Measurements from ENCODE around the gene SLC6A6.

SLC6A6 gene

GRCh38 chr3:14438262-14438661, 35.9 kb downstream of the SLC6A6 start:
- TF ChIP-seq, protein P1, sequence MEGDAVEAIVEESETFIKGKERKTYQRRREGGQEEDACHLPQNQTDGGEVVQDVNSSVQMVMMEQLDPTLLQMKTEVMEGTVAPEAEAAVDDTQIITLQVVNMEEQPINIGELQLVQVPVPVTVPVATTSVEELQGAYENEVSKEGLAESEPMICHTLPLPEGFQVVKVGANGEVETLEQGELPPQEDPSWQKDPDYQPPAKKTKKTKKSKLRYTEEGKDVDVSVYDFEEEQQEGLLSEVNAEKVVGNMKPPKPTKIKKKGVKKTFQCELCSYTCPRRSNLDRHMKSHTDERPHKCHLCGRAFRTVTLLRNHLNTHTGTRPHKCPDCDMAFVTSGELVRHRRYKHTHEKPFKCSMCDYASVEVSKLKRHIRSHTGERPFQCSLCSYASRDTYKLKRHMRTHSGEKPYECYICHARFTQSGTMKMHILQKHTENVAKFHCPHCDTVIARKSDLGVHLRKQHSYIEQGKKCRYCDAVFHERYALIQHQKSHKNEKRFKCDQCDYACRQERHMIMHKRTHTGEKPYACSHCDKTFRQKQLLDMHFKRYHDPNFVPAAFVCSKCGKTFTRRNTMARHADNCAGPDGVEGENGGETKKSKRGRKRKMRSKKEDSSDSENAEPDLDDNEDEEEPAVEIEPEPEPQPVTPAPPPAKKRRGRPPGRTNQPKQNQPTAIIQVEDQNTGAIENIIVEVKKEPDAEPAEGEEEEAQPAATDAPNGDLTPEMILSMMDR (IDR thresholded peaks at IDR 0.05): no peak
- no peak for DNase-seq
- Mint-ChIP-seq H3K36me3 (ENCODE audit: low read depth) (no peaks in the 10 kb centered on the region), H3K4me3 (no peak overlapping the region), H3K27me3 (ENCODE audit: low read depth, poor library complexity) (no peaks in the 10 kb centered on the region), H3K27ac (no peak overlapping the region), H3K4me1 (peaks cover 37% of the 10 kb centered on the region), H3K9me3 (no peaks in the 10 kb centered on the region)

GRCh38 chr3:14438929-14439328, 36.5 kb downstream of the SLC6A6 start:
- no peaks in the 10 kb centered on the region for H3K9me3 Mint-ChIP-seq
- no peak for DNase-seq
- TF ChIP-seq, protein P1 (IDR thresholded peaks at IDR 0.05): no peak
- no peak overlapping the region for H3K4me3 Mint-ChIP-seq
- peaks cover 35% of the 10 kb centered on the region for H3K4me1 Mint-ChIP-seq
- H3K27me3 Mint-ChIP-seq (ENCODE audit: low read depth, poor library complexity): no peaks in the 10 kb centered on the region
- no peak overlapping the region for H3K27ac Mint-ChIP-seq
- H3K36me3 Mint-ChIP-seq (ENCODE audit: low read depth): peaks cover 1% of the 10 kb centered on the region

DNA sequence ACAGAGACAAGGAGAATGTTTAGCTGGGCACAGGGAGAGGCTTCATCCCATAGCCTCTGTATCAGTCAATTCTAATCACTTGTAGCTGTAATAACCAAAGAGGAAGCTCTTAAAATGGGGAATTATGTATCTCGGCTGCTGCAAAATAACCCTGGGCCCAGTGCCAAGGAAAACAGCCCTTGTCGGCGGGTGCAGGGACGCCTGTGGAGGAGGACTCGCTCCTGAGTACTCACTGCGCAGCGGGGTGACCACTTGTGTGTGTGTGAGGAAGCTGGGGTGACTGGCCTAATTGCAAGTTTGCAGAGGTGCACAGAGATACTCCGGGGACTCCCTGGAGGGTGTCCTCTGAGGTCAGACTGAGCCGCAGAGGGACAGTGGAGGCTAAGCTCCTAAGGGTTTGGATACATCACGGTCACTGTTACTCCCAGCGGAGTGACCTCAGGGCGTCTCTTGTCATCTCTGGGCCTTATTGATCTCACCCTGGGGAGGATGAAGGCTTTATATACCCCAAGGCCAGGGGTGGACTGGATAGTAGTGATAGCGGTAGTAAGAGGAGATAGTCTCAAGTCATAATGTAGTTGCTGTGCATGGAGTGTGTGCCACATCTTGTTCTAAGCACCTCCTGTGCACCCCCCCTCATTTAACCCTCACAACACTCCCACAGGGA, 37.2 kb downstream of the SLC6A6 start:
- TF ChIP-seq, protein P1 (IDR thresholded peaks at IDR 0.05): no peak
- H3K4me1 Mint-ChIP-seq: peaks cover 28% of the 10 kb centered on the region
- peak overlapping the region; percentile 71 for H3K27ac Mint-ChIP-seq
- H3K9me3 Mint-ChIP-seq: no peaks in the 10 kb centered on the region
- no peak overlapping the region for H3K4me3 Mint-ChIP-seq
- H3K27me3 Mint-ChIP-seq (ENCODE audit: low read depth, poor library complexity): no peaks in the 10 kb centered on the region
- H3K36me3 Mint-ChIP-seq (ENCODE audit: low read depth): peaks cover 8% of the 10 kb centered on the region
- no peak for DNase-seq

DNA sequence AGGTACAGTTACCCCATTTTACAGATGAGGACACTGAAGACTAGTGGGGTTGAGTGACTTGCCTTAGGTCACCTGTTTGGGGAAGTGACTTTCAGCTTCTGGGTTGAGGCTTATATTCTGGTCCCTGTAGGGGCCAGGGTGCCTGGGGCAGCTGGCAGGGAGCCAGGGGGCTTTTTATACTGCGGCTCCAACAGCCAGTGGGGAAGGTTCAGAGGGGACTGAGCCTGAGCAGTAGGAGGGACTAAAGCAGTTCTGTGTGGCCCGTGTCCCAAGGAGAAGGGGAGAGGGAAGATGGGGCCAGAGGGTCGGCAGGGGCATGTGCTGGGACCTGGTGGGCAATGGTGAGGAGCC, 37.7 kb downstream of the SLC6A6 start:
- Mint-ChIP-seq H3K4me3 (no peak overlapping the region), H3K27ac (peak overlapping the region; percentile 53), H3K36me3 (ENCODE audit: low read depth) (peaks cover 14% of the 10 kb centered on the region), H3K4me1 (peaks cover 23% of the 10 kb centered on the region), H3K9me3 (no peaks in the 10 kb centered on the region), H3K27me3 (ENCODE audit: low read depth, poor library complexity) (peaks cover 1% of the 10 kb centered on the region)
- TF ChIP-seq, protein P1 (IDR thresholded peaks at IDR 0.05): no peak
- DNase-seq: no peak

GRCh38 chr3:14440531-14441239, 38.3 kb downstream of the SLC6A6 start:
- peak; percentile 58 for DNase-seq
- Mint-ChIP-seq H3K27me3 (ENCODE audit: low read depth, poor library complexity) (peaks cover 3% of the 10 kb centered on the region), H3K4me1 (peaks cover 22% of the 10 kb centered on the region), H3K27ac (peak overlapping the region; percentile 53), H3K36me3 (ENCODE audit: low read depth) (peaks cover 19% of the 10 kb centered on the region), H3K4me3 (no peak overlapping the region), H3K9me3 (no peaks in the 10 kb centered on the region)
- TF ChIP-seq, protein P1 (IDR thresholded peaks at IDR 0.05): no peak
